ENCODE measurements around the gene EME1. TPM values are rescaled to one million over a fixed set of nuclear protein-coding genes. Genes with fewer than 3 reads are reported as not detected.
"Not testable (repeated sequence)": the region's sequence is repeated elsewhere in the genome, so short reads cannot be mapped to it uniquely, and the experiment has no call there.

EME1 gene
- total RNA-seq, 1 donor from 2014 or later, result 0.62 TPM

- DNase-seq (ENCODE audit: low read depth), result peak; percentile 67
Observed at GRCh38 chr17:50425682-50426471, 52.8 kb downstream of the EME1 start, which contains the start of gene ACSF2. TSS of gene ACSF2 (plus strand) at chr17:50426218. CDS start at chr17:50426262, 44 bp downstream.

- DNase-seq (ENCODE audit: low read depth), result no peak
Observed at GRCh38 chr17:50426472-50426782, 53.4 kb downstream of the EME1 start.

- peak; percentile 22 for DNase-seq (ENCODE audit: low read depth)
Observed at GRCh38 chr17:50426814-50427787, 54.1 kb downstream of the EME1 start.

DNA sequence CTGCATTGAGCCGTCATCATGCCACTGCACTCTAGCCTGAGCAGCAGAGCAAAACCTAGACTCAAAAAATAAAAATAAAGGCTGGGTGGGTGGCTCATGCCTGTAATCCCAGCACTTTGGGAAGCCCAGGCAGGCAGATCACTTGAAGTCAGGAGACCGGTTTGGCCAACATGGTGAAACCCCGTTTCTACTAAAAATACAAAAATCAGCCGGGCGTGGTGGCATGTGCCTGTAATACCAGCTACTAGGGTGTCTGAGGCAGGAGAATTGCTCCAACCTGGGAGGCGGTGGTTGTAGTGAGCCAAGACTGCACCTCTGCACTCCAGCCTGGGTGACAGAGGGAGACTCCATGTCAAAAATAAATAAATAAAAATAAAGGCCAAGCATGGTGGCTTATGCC, 55.1 kb downstream of the EME1 start:
- not testable (repeated sequence) for DNase-seq (ENCODE audit: low read depth)

DNA sequence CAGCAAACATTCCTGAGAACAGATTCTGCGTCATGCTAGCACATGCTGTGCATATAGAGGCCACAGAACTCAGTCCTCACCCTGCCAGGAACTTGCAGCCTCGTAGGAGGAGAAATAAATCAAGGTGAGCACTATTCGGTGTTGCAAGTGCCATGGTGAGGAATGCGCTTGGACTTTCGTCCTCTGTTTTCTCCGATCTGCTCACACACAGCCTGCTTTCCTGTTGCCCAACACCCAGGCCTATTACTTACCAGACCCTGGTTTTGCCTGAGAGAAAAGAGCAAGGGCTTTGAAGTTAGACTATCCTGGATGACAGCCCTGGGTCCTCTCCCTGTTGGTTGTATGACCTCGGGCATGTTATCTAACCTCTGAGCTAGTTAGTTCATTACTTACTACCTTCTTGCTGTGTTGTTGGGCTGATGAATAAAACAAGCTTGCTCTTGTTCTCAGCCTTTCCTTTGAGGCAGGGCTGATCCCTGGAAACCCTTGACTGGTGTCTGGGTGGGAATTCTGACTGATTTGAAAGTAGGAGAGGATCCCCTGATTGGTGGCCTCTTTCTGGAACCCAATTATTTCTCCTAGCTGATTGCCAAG, 55.9 kb downstream of the EME1 start:
- no peak for DNase-seq (ENCODE audit: low read depth)

GRCh38 chr17:50429793-50430192, 56.8 kb downstream of the EME1 start:
- DNase-seq (ENCODE audit: low read depth), result no peak

Other genes starting within 250 kb of the EME1 start
- 0.24 and 0.47 TPM in 2 replicates for gene SAMD14, start 243.1 kb upstream of the EME1 start, total RNA-seq
- gene PPP1R9B, start 222.6 kb upstream of the EME1 start, total RNA-seq, result 40.5 and 44.2 TPM in 2 replicates
- gene SGCA, start 207.2 kb upstream of the EME1 start, total RNA-seq, result 428 and 447 TPM in 2 replicates
- 604 and 719 TPM in 2 replicates for gene COL1A1, start 171.6 kb upstream of the EME1 start, total RNA-seq
- not detected in 2 replicates for gene TMEM92, start 98.8 kb upstream of the EME1 start, total RNA-seq
- 21.4 and 26.0 TPM in 2 replicates for gene XYLT2, start 27.1 kb upstream of the EME1 start, total RNA-seq
- gene MRPL27, start within 50 bp of the EME1 start, total RNA-seq, result 51.6 and 63.9 TPM in 2 replicates
- gene LRRC59, start 24.3 kb downstream of the EME1 start, total RNA-seq, result 64.2 and 94.5 TPM in 2 replicates
- gene ACSF2, start 53.0 kb downstream of the EME1 start, total RNA-seq, result 20.8 and 29.9 TPM in 2 replicates
- not detected in 2 replicates for gene CHAD, start 95.7 kb downstream of the EME1 start, total RNA-seq
- 34.2 and 39.3 TPM in 2 replicates for gene RSAD1, start 105.6 kb downstream of the EME1 start, total RNA-seq
- gene MYCBPAP, start 135.2 kb downstream of the EME1 start, total RNA-seq, result 0.35 and 0.52 TPM in 2 replicates
- gene EPN3, start 159.5 kb downstream of the EME1 start, total RNA-seq, result not detected in 2 replicates
- gene SPATA20, start 173.9 kb downstream of the EME1 start, total RNA-seq, result 45.9 and 50.3 TPM in 2 replicates
- 0.03 and 0.10 TPM in 2 replicates for gene CACNA1G, start 187.5 kb downstream of the EME1 start, total RNA-seq

All from myocyte (in vitro differentiated cells).